ENCODE measurements around the gene PIGK.

DNA sequence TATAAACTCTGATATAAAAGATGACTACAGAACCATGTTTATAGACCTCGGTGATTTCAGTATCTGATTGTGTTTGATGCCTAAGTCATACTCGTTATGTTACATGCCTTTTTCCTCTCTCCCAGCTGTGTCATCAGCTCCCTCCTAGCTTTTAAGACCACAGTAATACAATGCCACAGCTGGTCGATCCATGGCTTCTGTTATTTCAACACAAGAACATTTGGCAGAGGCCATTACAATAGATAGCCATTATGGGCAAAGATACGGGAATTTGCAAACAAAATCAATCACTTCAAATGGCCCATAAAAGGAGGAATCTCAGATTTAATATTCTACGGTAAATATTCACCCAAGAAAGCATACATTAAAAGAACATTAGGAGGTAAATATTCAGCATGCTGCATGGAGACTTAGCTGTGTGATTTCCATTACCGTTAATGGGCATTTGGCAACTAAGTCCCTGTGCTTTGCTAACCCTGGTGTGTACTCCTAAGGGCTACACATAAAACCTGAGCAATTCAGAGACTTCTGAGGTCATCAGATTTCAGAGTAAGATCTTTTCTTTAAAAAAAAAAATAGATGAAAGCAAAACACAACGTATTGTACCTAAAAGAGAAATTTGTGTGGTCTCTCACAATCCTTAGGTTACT is 153.4 kb downstream of the PIGK start:
- no peak for TF ChIP-seq FOXM1 (IDR thresholded peaks at IDR 0.05; ENCODE audit: borderline replicate concordance)
- TF ChIP-seq BHLHE40 (IDR thresholded peaks at IDR 0.05; ENCODE audit: borderline replicate concordance), result no peak
- TF ChIP-seq, protein P1, sequence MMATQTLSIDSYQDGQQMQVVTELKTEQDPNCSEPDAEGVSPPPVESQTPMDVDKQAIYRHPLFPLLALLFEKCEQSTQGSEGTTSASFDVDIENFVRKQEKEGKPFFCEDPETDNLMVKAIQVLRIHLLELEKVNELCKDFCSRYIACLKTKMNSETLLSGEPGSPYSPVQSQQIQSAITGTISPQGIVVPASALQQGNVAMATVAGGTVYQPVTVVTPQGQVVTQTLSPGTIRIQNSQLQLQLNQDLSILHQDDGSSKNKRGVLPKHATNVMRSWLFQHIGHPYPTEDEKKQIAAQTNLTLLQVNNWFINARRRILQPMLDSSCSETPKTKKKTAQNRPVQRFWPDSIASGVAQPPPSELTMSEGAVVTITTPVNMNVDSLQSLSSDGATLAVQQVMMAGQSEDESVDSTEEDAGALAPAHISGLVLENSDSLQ (IDR thresholded peaks at IDR 0.05), result no peak
- TF ChIP-seq SP1 (IDR thresholded peaks at IDR 0.05), result no peak
- no peak for TF ChIP-seq NFRKB (IDR thresholded peaks at IDR 0.05)
- TF ChIP-seq LEF1 (IDR thresholded peaks at IDR 0.05; ENCODE audit: borderline replicate concordance), result no peak
- no peak for TF ChIP-seq FOXA1 (IDR thresholded peaks at IDR 0.05)
- no peak for TF ChIP-seq ELF4 (IDR thresholded peaks at IDR 0.05)
- TF ChIP-seq ARNT (IDR thresholded peaks at IDR 0.05), result no peak
- no peak for TF ChIP-seq SUZ12 (IDR thresholded peaks at IDR 0.05)
- no peak for TF ChIP-seq TARDBP (IDR thresholded peaks at IDR 0.05)
- TF ChIP-seq L3MBTL2 (conservative IDR thresholded peaks at IDR 0.05), result no peak

Data from HEK293T (cell line).